Measurements from ENCODE around the gene KAZN.

GRCh38 chr1:14598007-14598497, 433 bp upstream of the KAZN start:
- no peak for TF ChIP-seq CTCF (IDR thresholded peaks at IDR 0.05; ENCODE audit: low read length)
- no peak for TF ChIP-seq EZH2 (optimal IDR thresholded peaks at IDR 0.05; ENCODE audit: low read depth, low read length)
- TF ChIP-seq EZH2phosphoT487 (IDR thresholded peaks at IDR 0.05; ENCODE audit: low read length) = no peak

Data from MM.1S (cell line).